Neural progenitor cell (in vitro differentiated cells): Measurements from ENCODE around the gene PNLIPRP1.

Source experiments
- EZH2 ChIP-seq: fragments of 200-600 bp; sonication (generic); IDR thresholded peaks from 2 replicates; pipeline ENCODE4 v1.6.1; 2017; ENCODE audit warnings: antibody characterized with exemption, mild to moderate bottlenecking, moderate library complexity
- TF ChIP-seq, protein P1 (sequence below): fragments of 200-600 bp; sonication (generic); IDR thresholded peaks from 2 replicates; pipeline ENCODE4 v1.5.1; 2017; ENCODE audit warnings: antibody characterized with exemption, mild to moderate bottlenecking

DNA sequence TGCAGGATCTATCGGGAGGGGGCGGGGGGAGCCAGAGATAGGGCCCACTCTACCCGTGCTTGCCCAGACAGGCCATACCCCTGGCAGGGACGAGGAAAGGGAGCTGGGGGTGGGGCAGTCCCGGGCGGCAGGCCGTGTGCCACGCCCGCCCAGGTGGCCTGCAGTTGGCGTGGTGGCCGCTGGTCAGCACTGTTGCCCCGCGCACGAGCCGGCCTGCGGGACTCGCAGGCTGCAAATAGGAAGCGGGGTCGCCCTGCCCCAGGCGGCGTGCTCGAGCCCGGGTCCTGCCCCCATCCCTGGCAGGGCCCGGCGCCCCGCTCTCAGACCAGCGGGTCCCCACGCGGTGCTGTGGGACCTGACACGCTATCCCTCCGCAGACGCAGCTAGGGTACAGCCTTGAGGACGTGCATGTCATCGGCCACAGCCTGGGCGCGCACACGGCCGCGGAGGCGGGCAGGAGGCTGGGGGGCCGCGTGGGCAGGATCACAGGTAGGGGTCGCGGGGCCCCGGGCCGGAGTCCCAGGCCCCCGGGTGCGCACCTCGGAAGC lies 36.7 kb downstream of the PNLIPRP1 start:
- peak; percentile 41 for TF ChIP-seq EZH2
- TF ChIP-seq, protein P1, sequence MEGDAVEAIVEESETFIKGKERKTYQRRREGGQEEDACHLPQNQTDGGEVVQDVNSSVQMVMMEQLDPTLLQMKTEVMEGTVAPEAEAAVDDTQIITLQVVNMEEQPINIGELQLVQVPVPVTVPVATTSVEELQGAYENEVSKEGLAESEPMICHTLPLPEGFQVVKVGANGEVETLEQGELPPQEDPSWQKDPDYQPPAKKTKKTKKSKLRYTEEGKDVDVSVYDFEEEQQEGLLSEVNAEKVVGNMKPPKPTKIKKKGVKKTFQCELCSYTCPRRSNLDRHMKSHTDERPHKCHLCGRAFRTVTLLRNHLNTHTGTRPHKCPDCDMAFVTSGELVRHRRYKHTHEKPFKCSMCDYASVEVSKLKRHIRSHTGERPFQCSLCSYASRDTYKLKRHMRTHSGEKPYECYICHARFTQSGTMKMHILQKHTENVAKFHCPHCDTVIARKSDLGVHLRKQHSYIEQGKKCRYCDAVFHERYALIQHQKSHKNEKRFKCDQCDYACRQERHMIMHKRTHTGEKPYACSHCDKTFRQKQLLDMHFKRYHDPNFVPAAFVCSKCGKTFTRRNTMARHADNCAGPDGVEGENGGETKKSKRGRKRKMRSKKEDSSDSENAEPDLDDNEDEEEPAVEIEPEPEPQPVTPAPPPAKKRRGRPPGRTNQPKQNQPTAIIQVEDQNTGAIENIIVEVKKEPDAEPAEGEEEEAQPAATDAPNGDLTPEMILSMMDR: peak; percentile 67
